AG09319 (cell line): ENCODE measurements around the gene ACKR3.

ENCODE experiments used
- DNase-seq: peaks from one replicate; pipeline ENCODE4 v3.0.0-alpha.2; 2010; ENCODE audit warnings: low read depth; ENCODE audit errors: extremely low read depth
- TF ChIP-seq, protein P1 (sequence below): IDR thresholded peaks from 2 replicates; pipeline ENCODE4 v1.5.1; 2011; ENCODE audit warnings: low read depth, mild to moderate bottlenecking, inconsistent platforms, low read length, moderate library complexity

The ACKR3 gene

DNA sequence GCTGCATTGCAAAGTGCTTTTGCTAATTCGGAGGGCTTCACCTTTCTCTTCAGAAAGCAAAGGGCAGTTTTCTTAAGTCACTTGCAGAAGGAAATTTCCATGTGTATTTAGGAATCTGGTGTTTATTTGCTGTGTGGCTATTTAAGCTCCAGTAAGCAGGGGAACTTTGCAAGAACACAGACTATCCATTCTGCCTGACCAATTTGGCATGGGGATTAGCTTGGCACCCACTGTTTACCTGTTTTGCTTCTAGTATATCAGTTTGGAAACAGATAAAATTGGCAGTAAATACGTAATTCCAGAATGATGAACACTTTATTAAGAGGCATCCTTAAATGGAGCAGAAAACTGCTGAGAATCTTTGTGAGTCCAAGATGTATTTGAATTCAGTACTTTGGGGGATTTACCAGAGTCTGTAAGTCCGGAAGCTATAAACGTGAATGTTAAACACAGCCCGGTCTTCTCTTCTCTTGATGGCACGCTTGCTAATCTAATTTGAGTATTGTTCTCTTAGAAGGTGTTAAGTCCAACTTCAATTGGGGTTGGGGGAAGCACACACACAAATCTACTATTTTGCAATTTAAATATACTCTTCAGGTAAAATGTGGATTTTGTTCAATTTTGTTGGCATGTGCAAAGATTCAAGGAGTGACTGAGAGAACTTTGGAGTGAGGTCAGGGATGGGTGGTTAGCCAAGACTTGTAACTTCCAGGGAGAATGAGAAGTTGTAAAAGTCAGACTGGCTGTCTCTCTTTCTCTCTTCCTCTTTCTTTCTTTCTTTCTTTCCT is 650 bp downstream of the ACKR3 start:
- TF ChIP-seq, protein P1, sequence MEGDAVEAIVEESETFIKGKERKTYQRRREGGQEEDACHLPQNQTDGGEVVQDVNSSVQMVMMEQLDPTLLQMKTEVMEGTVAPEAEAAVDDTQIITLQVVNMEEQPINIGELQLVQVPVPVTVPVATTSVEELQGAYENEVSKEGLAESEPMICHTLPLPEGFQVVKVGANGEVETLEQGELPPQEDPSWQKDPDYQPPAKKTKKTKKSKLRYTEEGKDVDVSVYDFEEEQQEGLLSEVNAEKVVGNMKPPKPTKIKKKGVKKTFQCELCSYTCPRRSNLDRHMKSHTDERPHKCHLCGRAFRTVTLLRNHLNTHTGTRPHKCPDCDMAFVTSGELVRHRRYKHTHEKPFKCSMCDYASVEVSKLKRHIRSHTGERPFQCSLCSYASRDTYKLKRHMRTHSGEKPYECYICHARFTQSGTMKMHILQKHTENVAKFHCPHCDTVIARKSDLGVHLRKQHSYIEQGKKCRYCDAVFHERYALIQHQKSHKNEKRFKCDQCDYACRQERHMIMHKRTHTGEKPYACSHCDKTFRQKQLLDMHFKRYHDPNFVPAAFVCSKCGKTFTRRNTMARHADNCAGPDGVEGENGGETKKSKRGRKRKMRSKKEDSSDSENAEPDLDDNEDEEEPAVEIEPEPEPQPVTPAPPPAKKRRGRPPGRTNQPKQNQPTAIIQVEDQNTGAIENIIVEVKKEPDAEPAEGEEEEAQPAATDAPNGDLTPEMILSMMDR, result no peak
- no peak for DNase-seq

DNA sequence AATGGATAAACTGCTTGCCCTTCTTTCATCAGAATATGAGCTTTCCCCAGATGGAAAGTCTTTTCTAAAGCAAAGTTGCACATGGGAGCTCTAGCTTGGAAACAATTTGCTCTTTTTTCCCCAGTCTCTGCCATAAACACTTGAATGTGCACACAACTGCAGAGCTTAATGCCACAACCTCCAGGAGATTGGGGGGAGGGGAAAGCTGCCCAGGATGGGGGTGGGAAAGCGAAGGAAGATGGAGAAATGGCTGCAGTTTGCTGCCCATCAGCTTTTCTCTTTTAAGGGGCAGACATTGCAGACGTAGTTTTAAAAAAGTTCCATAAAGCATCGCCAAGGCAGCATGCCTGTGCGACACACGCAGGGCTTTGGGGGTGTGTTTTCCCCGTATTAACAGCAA is 1.5 kb downstream of the ACKR3 start:
- no peak for DNase-seq
- TF ChIP-seq, protein P1, result no peak

DNA sequence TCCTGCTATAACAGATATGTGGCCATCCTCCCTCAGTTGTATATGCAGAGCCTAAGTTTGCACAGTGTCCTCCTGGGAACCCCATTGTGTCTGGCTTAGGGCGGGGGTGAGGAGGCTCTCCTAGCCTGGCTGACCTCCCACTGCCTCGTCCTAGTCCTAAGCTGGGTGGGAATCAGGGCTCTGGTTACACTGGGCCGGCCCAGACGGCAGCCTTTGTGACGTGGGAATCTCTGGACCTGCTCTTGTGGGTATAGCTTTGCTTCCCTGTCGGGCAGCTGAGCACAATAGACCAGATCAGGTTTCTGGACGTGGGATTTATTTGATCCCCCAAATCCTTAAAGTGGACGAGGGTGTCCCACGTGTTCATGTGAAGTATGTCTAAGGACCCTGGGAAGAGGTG is 2.9 kb downstream of the ACKR3 start:
- no peak for DNase-seq
- TF ChIP-seq, protein P1, result no peak

DNA sequence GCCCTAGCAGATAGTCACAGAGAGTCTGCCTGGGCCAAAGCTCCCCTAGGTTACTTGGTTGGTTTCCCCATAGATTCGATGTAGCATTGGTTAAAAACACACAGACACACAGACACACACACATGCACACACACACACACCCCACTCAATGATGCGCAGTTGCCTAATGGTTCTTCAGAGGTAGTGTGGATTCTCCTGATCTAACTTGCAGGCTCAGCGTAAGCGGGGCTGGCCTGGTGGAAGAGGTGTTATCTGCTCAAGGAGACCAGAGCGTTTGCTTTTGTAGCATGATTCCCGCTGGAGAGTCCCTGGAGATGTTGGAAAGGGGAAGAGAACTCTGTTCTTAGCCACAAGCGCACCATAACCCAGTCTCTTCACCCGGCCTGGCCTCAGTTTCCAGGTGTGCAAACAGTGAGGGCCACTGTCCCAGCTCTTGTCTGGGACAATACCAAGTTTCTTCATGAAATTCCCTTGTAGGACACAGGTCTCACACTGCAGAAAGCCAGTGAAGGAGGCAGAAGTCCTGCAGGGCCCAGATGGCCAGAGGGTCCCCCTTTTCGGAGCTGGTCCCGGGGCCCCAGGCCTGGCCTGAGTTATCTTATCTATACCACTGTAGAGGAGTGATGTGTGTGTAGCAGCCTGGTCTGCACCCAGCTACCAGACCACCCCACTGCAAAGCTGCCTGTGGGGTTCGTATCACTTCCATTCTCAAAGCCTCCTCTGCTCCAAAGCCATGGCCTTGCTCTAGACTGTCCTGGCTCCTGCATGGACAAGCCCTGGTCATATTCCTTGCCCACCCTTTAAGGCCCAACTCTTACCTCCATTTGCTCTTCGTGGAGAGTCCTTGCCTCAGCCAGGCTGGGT is 3.7 kb downstream of the ACKR3 start:
- no peak for DNase-seq
- TF ChIP-seq, protein P1, result no peak

DNA sequence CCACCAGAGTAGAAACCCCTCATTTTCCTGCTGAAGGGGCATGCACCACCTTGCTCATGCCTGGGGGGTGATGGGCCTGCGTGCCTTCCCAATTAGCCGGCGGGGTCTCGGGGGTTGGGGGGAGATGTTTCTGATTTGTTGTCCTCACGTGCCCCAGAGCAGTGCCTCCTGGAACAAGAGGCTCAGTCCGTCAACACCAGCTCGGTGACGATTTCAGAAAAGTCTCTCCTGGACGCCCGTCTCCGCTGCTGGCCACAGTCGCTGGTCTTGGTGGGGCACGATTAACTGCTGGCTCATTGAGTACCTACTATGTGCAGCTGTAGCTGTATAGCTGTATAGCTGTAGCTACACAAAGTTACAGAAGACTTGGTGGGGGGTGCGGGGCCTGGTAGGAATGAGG is 4.4 kb downstream of the ACKR3 start:
- TF ChIP-seq, protein P1, result no peak
- no peak for DNase-seq

DNA sequence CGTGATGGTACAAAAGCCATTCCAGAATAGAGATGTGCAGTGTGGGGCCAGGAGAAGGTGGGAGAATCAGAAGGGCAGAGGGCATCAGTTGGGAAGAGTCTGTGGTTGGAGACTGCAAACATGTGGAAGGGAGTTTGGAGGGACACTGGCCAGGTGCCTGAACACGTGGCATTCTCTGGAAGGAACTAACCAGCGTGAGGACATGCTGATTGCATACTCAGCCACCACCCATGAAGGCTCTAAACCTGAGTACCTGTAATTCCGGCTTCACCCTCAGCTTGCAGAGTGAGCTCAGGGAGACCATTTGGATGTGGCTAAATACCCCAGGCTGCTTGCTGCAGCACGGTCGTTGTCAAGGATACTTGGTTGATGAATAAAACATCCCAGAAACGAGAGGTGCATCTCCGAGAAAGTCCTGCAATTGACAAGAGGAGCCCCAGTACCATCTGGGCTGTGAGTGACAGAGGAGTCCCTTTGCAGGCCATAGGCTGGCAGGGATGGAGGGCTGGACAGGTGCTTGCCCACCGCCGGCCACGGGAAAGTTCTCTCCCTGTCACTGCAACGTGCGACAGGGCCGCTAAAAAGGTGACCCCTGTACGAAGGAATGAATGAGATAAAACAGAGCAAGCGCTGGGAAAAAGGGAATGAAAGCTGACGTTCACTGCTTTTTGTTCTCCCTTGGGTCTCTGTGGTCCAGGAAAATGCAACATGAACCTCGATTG is 5.0 kb downstream of the ACKR3 start:
- TF ChIP-seq, protein P1, result no peak
- no peak for DNase-seq
